HL-60 (cell line): ENCODE measurements around the gene DPP10.

ENCODE experiments used
- CTCF ChIP-seq: IDR thresholded peaks from one replicate; pipeline ENCODE4 v1.5.1; 2011; ENCODE audit warnings: low read length, control low read depth, inconsistent platforms; ENCODE audit not compliant: insufficient read depth
- TF ChIP-seq, protein P1 (sequence below): IDR thresholded peaks from 2 replicates; pipeline ENCODE4 v1.6.1; 2012; ENCODE audit warnings: low read depth; ENCODE audit not compliant: insufficient replicate concordance

DNA sequence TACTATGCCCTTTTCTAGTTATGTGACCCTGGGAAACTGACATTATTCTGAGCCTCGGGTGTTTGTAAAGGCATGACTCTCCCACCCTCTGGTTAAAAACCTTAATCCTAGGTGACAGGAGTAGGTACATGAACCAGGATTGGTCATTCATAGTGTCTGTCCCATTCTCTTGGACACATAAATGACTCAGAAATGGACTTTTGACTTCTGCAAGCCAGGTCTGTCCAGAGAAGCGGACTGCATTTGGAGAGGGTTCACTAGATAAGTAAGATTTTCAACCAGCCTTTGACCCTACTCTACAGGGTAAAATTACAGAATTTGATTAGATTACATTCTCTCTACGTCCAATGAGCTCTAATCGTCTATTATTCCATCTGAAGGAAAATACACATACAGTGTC, 285.9 kb downstream of the DPP10 start:
- no peak for TF ChIP-seq CTCF
- TF ChIP-seq, protein P1, sequence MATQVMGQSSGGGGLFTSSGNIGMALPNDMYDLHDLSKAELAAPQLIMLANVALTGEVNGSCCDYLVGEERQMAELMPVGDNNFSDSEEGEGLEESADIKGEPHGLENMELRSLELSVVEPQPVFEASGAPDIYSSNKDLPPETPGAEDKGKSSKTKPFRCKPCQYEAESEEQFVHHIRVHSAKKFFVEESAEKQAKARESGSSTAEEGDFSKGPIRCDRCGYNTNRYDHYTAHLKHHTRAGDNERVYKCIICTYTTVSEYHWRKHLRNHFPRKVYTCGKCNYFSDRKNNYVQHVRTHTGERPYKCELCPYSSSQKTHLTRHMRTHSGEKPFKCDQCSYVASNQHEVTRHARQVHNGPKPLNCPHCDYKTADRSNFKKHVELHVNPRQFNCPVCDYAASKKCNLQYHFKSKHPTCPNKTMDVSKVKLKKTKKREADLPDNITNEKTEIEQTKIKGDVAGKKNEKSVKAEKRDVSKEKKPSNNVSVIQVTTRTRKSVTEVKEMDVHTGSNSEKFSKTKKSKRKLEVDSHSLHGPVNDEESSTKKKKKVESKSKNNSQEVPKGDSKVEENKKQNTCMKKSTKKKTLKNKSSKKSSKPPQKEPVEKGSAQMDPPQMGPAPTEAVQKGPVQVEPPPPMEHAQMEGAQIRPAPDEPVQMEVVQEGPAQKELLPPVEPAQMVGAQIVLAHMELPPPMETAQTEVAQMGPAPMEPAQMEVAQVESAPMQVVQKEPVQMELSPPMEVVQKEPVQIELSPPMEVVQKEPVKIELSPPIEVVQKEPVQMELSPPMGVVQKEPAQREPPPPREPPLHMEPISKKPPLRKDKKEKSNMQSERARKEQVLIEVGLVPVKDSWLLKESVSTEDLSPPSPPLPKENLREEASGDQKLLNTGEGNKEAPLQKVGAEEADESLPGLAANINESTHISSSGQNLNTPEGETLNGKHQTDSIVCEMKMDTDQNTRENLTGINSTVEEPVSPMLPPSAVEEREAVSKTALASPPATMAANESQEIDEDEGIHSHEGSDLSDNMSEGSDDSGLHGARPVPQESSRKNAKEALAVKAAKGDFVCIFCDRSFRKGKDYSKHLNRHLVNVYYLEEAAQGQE: no peak
